Astrocyte (in vitro differentiated cells and primary cell): Measurements from ENCODE around the gene LRRC10. TPM values are rescaled to one million over a fixed set of nuclear protein-coding genes. Genes with fewer than 3 reads are reported as not detected.

Source experiments
- DNase-seq: peaks from one replicate; pipeline ENCODE4 v3.0.0-alpha.2; 2010; ENCODE audit warnings: low read depth
- FAIRE-seq: peaks from 2 replicates; lab custom pipeline; 2011; peaks lifted over from hg19 to GRCh38; lab: Jason Lieb, UNC
- H2AFZ ChIP-seq: 2 replicates; pipeline ENCODE4 v1.6.0; 2012; ENCODE audit warnings: low read depth, low read length, inconsistent platforms
- H3K27ac ChIP-seq: 2 replicates; pipeline ENCODE4 v1.5.1; 2011; ENCODE audit warnings: low read depth, low read length, inconsistent platforms
- H3K27me3 ChIP-seq: 2 replicates; pipeline ENCODE4 v1.6.0; 2011; ENCODE audit warnings: low read length, inconsistent platforms; ENCODE audit not compliant: insufficient read depth
- H3K36me3 ChIP-seq: 2 replicates; pipeline ENCODE4 v1.5.1; 2011; ENCODE audit warnings: low read length, inconsistent platforms; ENCODE audit not compliant: insufficient read depth
- H3K4me1 ChIP-seq: 2 replicates; pipeline ENCODE4 v1.5.1; 2011; ENCODE audit warnings: low read length, inconsistent platforms; ENCODE audit not compliant: insufficient read depth
- H3K4me2 ChIP-seq: 2 replicates; pipeline ENCODE4 v1.6.0; 2012; ENCODE audit warnings: low read length, inconsistent platforms
- H3K4me3 ChIP-seq: 2 replicates; pipeline ENCODE4 v1.5.1; 2011; ENCODE audit warnings: low read depth, mild to moderate bottlenecking, low read length, inconsistent platforms; ENCODE audit not compliant: insufficient read depth
- H3K79me2 ChIP-seq: 2 replicates; pipeline ENCODE4 v1.6.0; 2012; ENCODE audit warnings: mild to moderate bottlenecking, low read length, inconsistent platforms; ENCODE audit not compliant: insufficient read depth
- H3K9ac ChIP-seq: 2 replicates; pipeline ENCODE4 v1.6.0; 2012; ENCODE audit warnings: mild to moderate bottlenecking, low read length, inconsistent platforms
- H3K9me3 ChIP-seq: 2 replicates; pipeline ENCODE4 v1.5.1; 2012; ENCODE audit warnings: low read depth, mild to moderate bottlenecking, low read length, inconsistent platforms; ENCODE audit not compliant: insufficient read depth
- H4K20me1 ChIP-seq: 2 replicates; pipeline ENCODE4 v1.6.0; 2012; ENCODE audit warnings: low read length, inconsistent platforms; ENCODE audit not compliant: insufficient read depth
- H3K27ac Mint-ChIP-seq: one replicate; pipeline ENCODE4 v1.8.0; 2021; ENCODE audit warnings: mild to moderate bottlenecking, mixed read lengths; ENCODE audit not compliant: unreplicated experiment
- H3K27me3 Mint-ChIP-seq: one replicate; pipeline ENCODE4 v1.8.0; 2021; ENCODE audit warnings: low read depth, mixed read lengths; ENCODE audit not compliant: unreplicated experiment
- H3K36me3 Mint-ChIP-seq: one replicate; pipeline ENCODE4 v1.8.0; 2021; ENCODE audit warnings: low read depth, mixed read lengths; ENCODE audit not compliant: unreplicated experiment
- H3K4me1 Mint-ChIP-seq: one replicate; pipeline ENCODE4 v1.8.0; 2021; ENCODE audit warnings: low read depth, mixed read lengths; ENCODE audit not compliant: unreplicated experiment
- H3K4me3 Mint-ChIP-seq: one replicate; pipeline ENCODE4 v1.8.0; 2021; ENCODE audit warnings: mild to moderate bottlenecking, moderate library complexity, mixed read lengths; ENCODE audit not compliant: unreplicated experiment
- H3K9me3 Mint-ChIP-seq: one replicate; pipeline ENCODE4 v1.8.0; 2021; ENCODE audit warnings: mild to moderate bottlenecking, mixed read lengths; ENCODE audit not compliant: unreplicated experiment
- EZH2 ChIP-seq: IDR thresholded peaks from 2 replicates; pipeline ENCODE4 v1.6.1; 2012; ENCODE audit warnings: mild to moderate bottlenecking, low read length, inconsistent platforms; ENCODE audit not compliant: insufficient read depth
- total RNA-seq: library from RNA; stranded (reverse); gene quantifications from 2 replicates; pipeline ENCODE4 v1.2.1, GENCODE V29; 2021
- TF ChIP-seq, protein P1 (sequence below): IDR thresholded peaks from 2 replicates; pipeline ENCODE4 v1.5.1; 2011; ENCODE audit warnings: low read depth, mild to moderate bottlenecking, inconsistent platforms, low read length, moderate library complexity; ENCODE audit not compliant: insufficient read depth

Gene LRRC10
- total RNA-seq, 1 donor from 2014 or later: not detected

DNA sequence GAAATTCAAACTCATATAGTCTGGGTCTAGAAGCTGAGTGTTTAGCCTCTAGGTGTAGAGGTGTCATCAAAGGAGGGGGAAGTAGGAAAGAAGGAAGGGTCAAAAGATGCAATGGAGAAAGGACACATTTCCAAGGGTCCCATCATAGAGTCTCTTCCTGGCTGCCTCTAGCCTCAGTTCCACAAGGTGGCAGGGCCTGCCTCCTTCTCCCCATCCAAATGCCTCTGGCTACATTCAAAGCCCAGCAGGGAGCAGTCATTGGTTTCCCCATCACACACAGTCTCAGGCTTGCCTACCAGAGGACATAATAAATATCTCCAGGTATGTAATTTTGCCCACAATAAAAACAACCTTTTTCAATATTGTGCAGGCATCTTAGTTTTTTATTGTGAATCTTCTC, 27.5 kb downstream of the LRRC10 start:
- no peaks in the 10 kb centered on the region for H3K4me1 Mint-ChIP-seq
- no peaks in the 10 kb centered on the region for H3K9me3 ChIP-seq
- H4K20me1 ChIP-seq: peaks cover 12% of the 10 kb centered on the region
- no peak for TF ChIP-seq EZH2
- TF ChIP-seq, protein P1, sequence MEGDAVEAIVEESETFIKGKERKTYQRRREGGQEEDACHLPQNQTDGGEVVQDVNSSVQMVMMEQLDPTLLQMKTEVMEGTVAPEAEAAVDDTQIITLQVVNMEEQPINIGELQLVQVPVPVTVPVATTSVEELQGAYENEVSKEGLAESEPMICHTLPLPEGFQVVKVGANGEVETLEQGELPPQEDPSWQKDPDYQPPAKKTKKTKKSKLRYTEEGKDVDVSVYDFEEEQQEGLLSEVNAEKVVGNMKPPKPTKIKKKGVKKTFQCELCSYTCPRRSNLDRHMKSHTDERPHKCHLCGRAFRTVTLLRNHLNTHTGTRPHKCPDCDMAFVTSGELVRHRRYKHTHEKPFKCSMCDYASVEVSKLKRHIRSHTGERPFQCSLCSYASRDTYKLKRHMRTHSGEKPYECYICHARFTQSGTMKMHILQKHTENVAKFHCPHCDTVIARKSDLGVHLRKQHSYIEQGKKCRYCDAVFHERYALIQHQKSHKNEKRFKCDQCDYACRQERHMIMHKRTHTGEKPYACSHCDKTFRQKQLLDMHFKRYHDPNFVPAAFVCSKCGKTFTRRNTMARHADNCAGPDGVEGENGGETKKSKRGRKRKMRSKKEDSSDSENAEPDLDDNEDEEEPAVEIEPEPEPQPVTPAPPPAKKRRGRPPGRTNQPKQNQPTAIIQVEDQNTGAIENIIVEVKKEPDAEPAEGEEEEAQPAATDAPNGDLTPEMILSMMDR: no peak
- H3K36me3 ChIP-seq: peaks cover 17% of the 10 kb centered on the region
- no peaks in the 10 kb centered on the region for H3K4me1 ChIP-seq
- no peaks in the 10 kb centered on the region for H3K9me3 Mint-ChIP-seq
- peaks cover 29% of the 10 kb centered on the region for H3K79me2 ChIP-seq
- no peak overlapping the region for H3K4me3 Mint-ChIP-seq
- no peak overlapping the region for H3K9ac ChIP-seq
- H2AFZ ChIP-seq: no peak overlapping the region
- H3K4me3 ChIP-seq: no peak overlapping the region
- DNase-seq (no peak), FAIRE-seq (no peak)
- H3K27me3 Mint-ChIP-seq: no peaks in the 10 kb centered on the region
- H3K36me3 Mint-ChIP-seq: peaks cover 4% of the 10 kb centered on the region
- H3K27ac ChIP-seq: no peak overlapping the region
- H3K27ac Mint-ChIP-seq: no peak overlapping the region
- no peak overlapping the region for H3K4me2 ChIP-seq
- no peaks in the 10 kb centered on the region for H3K27me3 ChIP-seq

DNA sequence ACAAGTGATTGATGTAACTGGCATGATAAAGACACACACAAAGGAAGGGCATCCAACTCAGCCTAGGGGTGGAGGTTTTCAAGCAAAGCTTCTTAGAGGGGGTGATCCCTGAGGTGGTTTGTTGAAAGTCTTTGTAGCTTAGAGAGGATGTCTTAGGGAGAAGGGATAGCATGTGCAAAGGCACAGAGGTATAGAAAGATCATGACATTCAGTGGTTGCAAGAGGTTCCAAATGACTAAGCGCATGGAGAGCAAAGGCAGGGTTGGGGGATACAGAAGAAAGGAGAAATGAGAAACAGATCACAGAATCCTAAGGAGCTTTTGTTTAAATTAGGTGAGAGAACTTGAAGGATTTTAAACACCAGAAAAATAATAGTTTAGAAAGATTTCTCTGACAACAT, 30.6 kb downstream of the LRRC10 start:
- Mint-ChIP-seq H3K27ac (no peak overlapping the region), H3K4me3 (no peak overlapping the region), H3K36me3 (no peaks in the 10 kb centered on the region), H3K27me3 (no peaks in the 10 kb centered on the region), H3K9me3 (no peaks in the 10 kb centered on the region), H3K4me1 (peaks cover 3% of the 10 kb centered on the region)
- DNase-seq: no peak
- Histone ChIP-seq H3K27ac (no peak overlapping the region), H3K79me2 (no peaks in the 10 kb centered on the region), H2AFZ (no peak overlapping the region), H3K4me1 (peaks cover 5% of the 10 kb centered on the region), H3K4me3 (no peak overlapping the region), H3K27me3 (no peaks in the 10 kb centered on the region), H4K20me1 (no peaks in the 10 kb centered on the region), H3K9me3 (no peaks in the 10 kb centered on the region), H3K4me2 (no peak overlapping the region), H3K9ac (no peak overlapping the region), H3K36me3 (peaks cover 2% of the 10 kb centered on the region)
- no peak for TF ChIP-seq EZH2
- TF ChIP-seq, protein P1: no peak
- FAIRE-seq: no peak

- Histone ChIP-seq H3K4me1 (peaks cover 5% of the 10 kb centered on the region), H3K27ac (no peak overlapping the region), H3K4me2 (no peak overlapping the region), H3K9me3 (no peaks in the 10 kb centered on the region), H3K79me2 (no peaks in the 10 kb centered on the region), H4K20me1 (no peaks in the 10 kb centered on the region), H3K4me3 (no peak overlapping the region), H3K9ac (no peak overlapping the region), H3K27me3 (no peaks in the 10 kb centered on the region), H3K36me3 (peaks cover 12% of the 10 kb centered on the region), H2AFZ (no peak overlapping the region)
- FAIRE-seq (no peak), DNase-seq (no peak)
- Mint-ChIP-seq H3K27me3 (no peaks in the 10 kb centered on the region), H3K4me3 (no peak overlapping the region), H3K36me3 (no peaks in the 10 kb centered on the region), H3K9me3 (no peaks in the 10 kb centered on the region), H3K4me1 (peaks cover 3% of the 10 kb centered on the region), H3K27ac (no peak overlapping the region)
- TF ChIP-seq, protein P1: no peak
- no peak for TF ChIP-seq EZH2
Observed at GRCh38 chr12:69579029-69579428, 31.7 kb downstream of the LRRC10 start.
